HG02943 (cell line): ENCODE data around the gene CDY1.
"Not testable (repeated sequence)": the region's sequence is repeated elsewhere in the genome, so short reads cannot be mapped to it uniquely, and the experiment has no call there.

Experiments used
- ATAC-seq: cut with Tn5 transposase; IDR thresholded peaks from one replicate; pipeline ENCODE4 v1.9.1; 2021; ENCODE audit warnings: mild to moderate bottlenecking, low read depth, moderate library complexity; ENCODE audit not compliant: unreplicated experiment

Gene CDY1, protein sequence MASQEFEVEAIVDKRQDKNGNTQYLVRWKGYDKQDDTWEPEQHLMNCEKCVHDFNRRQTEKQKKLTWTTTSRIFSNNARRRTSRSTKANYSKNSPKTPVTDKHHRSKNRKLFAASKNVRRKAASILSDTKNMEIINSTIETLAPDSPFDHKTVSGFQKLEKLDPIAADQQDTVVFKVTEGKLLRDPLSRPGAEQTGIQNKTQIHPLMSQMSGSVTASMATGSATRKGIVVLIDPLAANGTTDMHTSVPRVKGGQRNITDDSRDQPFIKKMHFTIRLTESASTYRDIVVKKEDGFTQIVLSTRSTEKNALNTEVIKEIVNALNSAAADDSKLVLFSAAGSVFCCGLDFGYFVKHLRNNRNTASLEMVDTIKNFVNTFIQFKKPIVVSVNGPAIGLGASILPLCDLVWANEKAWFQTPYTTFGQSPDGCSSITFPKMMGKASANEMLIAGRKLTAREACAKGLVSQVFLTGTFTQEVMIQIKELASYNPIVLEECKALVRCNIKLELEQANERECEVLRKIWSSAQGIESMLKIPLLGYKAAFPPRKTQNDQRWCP

DNA sequence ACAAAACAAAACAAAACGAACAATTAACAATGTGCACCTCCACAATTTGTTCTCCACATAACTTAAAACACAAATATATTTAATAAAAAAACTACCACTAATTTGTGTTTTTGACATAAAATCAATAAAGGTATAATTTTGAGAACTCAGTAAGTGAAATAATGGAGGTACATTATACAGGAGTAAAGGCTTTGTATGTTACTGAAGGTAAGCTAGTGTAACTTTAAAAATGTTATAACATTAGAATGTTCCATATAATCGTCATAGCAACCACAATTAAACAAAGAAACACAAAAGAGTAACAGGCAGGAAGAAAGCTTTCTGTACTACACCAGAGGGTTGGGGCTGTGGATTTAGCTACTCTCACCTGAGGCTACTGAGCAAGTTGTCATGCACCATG, at the start of gene CDY1:
TSS of gene CDY1 (plus strand) at position 301 of the 400 bp plus-strand sequence. CDS start 326 bp downstream, outside the sequence.
- ATAC-seq = not testable (repeated sequence)

DNA sequence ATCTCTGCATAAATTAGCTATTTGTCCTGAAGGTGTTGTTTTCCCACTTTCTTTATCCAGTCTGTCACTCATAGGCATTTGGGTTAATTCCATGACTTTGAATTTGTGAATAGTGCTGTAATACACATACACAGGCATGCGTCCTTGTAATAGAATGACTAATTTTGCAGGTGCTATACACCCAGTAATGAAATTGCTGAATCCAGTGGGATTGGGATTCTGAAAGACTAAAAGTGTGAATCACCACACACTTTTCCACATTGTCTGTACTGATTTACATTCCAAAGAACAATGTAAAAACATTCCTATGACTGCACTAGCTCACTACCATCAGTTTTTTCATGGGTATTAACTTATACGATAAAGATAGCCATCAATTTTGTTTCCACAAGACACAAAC, 28.6 kb upstream of the CDY1 start:
- not testable (repeated sequence) for ATAC-seq

DNA sequence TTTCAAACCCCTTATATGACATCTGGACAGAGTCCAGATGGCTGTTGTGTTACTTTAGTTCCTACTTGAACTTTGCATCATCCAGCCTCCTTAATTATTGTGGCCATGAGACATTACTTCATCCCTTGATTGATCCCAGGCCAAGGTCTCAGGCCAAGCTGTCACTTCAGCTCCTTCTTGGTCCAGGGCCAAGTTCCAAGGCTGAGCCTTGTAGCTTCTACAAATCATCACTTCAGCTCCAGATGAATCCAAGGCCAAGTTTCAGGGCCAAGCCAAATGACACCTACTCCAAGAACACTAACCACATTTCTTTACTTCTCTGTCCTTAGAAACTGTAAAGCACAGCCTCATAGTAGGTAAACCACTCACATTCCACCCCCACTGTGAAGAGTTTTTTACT, 1.7 kb upstream of the CDY1 start:
- not testable (repeated sequence) for ATAC-seq

DNA sequence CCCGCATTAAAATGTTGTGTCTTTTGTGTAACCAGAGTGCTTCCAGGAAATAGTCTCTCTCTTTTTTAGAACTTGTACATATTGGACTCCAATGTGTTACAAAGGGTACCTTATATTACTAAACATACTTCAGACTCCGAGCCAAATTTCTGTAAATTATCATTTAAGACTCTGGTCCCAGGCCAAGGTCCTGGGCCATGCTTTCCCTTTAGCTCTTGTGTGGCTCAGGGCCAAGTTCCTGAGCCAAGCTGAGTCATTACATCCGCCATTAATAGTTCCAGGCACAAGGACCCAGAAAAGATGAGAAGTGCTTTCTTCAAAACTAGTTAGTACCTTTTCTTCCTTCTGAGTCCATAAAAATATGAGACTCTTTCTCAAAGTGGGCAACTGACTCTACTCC, 4.6 kb downstream of the CDY1 start:
- not testable (repeated sequence) for ATAC-seq

DNA sequence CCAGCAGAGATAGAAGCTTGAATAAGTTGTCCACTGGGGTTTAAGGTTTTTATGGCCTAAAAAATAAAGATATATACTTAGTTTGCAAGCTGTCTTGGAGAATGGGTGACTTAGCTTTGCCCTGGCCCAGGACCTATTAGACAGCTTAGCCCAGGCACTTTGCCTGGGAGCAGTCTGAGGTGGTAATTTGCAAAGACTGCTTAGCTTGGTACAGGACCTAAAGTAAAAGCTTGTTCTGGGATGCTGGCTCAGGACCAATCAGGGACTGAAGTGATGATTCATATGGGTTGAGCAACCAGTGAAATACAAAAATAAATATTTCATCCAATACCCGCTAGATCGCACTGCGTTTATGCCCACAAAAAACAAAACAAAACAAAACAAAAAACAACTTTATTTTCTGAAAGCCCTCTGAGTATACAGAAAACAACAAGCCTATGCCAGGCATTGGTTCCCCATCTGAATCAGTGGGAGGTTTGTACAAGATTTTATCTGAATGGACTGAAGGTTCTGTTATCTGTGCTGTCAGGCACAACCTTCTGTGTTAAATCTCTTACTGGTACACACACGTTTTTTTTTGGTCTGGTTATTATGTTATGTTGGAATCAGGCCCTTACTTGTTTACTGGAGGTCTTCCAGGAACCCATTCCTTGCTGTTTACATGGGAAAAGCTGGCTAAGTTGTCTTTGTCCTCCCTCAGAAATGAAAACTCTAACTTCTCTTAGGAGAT, 8.6 kb downstream of the CDY1 start:
- not testable (repeated sequence) for ATAC-seq

DNA sequence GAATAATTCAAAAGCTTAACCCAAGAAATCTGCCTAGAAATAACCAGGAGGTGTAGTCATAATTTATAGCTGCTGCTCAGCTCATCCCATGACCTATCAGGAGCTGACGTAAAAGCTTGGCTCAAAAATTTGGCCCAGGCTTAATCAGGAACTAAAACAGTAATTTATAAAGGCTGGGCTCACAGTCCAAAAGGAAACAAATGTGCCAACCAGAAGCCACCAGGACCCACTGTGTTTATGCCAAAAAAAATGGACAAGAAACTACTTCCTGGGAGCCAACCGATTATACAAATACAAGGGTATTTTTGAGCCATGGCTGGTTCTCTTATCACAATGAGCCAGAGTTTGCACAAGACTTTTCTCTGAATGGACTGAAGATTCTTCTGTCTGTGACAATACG, 17.9 kb downstream of the CDY1 start:
- ATAC-seq = not testable (repeated sequence)

DNA sequence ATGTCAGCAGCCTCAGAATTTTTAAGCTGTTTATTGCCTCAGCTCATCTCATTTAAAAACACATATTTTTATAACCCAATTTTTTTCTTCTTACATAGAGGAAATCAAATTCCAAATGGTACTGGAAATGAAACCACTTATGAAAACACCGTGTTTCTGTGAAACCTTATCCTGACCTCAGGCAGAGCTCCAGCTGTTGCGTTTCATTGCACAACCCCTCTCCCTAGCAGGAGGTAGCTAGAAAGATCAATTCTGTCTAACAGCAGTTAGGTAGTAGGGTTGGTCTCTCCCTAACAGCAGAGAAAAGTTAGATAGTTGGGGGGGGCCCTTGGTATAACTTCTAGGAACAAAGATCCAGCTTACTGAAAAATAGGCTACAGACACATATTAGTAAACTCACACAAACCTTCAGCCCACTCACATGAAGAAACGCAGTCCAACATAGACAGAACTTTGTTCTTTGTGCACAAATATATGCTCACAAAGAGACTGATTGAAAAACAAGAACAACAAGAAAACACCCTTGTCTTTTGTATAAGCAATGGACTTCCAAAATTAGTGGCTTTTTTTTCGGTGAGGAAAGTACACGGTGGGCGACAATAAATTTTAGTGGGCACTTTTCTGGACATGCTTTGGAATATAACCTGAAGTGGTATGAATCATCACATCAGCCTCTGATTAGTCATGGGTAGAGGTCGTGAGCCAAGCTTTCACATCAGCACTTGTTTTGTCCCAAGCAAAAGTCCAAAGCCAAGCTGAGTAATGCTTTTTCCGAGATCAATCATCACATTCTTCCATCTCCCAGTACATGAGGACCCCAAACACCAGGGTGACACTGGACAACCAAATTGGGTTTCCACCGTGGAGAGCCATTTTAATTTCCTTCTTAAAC, 21.4 kb downstream of the CDY1 start:
- ATAC-seq = not testable (repeated sequence)
